ENCODE results near the gene STAC.

STAC gene

GRCh38 chr3:36525115-36525801 lies 145.0 kb downstream of the STAC start:
- TF ChIP-seq, protein P1, sequence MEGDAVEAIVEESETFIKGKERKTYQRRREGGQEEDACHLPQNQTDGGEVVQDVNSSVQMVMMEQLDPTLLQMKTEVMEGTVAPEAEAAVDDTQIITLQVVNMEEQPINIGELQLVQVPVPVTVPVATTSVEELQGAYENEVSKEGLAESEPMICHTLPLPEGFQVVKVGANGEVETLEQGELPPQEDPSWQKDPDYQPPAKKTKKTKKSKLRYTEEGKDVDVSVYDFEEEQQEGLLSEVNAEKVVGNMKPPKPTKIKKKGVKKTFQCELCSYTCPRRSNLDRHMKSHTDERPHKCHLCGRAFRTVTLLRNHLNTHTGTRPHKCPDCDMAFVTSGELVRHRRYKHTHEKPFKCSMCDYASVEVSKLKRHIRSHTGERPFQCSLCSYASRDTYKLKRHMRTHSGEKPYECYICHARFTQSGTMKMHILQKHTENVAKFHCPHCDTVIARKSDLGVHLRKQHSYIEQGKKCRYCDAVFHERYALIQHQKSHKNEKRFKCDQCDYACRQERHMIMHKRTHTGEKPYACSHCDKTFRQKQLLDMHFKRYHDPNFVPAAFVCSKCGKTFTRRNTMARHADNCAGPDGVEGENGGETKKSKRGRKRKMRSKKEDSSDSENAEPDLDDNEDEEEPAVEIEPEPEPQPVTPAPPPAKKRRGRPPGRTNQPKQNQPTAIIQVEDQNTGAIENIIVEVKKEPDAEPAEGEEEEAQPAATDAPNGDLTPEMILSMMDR (IDR thresholded peaks at IDR 0.05; ENCODE audit: low read depth, low read length, missing control alignments) = no peak
- DNase-seq (ENCODE audit: low read depth) = peak; percentile 58
- in situ Hi-C loops (cut with HindIII; ENCODE audit: low sequenced_read_pairs) = no loop called here
- H3K4me3 ChIP-seq (ENCODE audit: low read depth, low read length) = no peak overlapping the region

DNA sequence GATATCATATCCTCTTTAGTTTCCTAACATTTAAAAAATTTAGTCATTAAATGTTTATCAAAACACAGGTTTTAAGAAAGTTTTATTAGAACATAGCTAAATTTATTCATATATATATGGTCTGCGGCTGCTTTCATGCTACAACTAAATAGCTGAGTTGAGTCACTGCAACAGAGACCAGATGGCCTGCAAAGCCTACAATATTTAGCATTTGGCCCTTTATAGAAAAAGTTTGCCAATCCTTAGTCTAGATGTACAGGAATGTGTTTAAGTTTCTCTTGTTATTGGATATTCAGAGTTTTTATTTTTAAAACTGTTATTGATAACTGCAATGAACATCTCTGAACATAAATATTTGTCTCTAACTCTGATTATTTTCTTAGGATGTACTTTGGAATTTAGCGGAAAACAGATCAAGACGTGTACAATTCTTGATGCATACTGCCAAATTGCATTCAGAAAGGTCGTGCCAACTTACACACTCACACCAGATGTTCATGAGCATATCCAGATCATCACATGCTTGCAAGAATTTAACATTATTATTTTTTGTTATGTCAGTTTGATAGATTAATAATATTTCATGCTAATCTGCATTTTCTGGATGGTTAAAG lies 157.9 kb downstream of the STAC start:
- no peak for DNase-seq (ENCODE audit: low read depth)
- in situ Hi-C loops (cut with HindIII; ENCODE audit: low sequenced_read_pairs) = no loop called here
- TF ChIP-seq, protein P1 (IDR thresholded peaks at IDR 0.05; ENCODE audit: low read depth, low read length, missing control alignments) = no peak
- no peak overlapping the region for H3K4me3 ChIP-seq (ENCODE audit: low read depth, low read length)

DNA sequence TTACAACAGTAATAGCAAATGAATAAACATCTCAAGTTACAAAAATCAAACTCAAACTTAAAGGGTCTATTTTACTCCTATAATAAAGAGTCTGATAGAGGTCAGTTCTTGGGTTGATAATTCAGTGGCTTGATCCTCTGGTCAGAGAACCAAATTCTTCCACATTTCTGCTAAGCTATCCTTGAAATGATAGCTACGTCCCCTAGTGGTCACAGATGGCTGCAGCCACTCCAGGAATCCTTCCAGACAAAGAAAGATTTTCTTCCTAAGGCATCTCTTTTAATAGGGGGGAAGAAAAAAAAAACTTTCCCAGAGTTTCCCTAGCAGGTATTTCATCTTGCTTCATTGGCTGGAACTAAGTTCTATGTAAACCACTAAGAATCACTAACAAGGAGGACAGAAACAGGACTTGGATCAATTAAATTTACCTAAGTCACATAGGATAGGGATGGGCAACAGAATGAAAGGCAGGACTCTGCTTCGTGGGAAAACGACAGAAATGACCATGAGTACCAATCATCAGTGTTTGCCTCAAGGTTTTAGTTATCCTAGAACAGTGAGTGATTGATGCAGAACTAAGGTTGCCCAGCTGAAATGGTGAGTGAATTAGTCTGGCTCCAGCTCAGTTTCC lies 160.7 kb downstream of the STAC start:
- TF ChIP-seq, protein P1 (IDR thresholded peaks at IDR 0.05; ENCODE audit: low read depth, low read length, missing control alignments) = peak; percentile 93
- in situ Hi-C loops (cut with HindIII; ENCODE audit: low sequenced_read_pairs) = no loop called here
- no peak overlapping the region for H3K4me3 ChIP-seq (ENCODE audit: low read depth, low read length)
- peak; percentile 31 for DNase-seq (ENCODE audit: low read depth)

DNA sequence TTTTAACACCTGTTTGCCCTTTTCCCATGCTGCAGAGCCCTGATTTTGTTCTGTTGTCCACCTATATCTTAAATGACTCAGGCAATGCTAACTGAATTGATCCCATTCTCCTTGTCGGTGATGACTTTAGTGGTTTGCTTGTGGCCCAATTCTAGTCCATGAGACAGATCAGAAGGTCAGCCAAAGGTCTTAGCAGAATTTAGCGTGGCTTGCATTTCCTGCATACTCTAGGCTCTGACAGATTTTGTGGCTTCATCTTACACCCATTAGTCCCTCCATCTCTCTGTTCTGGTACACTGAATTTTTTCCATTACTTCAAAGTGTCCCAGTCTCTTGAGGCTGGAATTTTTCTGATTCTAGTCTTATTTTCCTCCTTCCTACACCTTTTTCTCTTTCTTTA lies 161.9 kb downstream of the STAC start:
- DNase-seq (ENCODE audit: low read depth) = peak; percentile 53
- in situ Hi-C loops (cut with HindIII; ENCODE audit: low sequenced_read_pairs) = no loop called here
- H3K4me3 ChIP-seq (ENCODE audit: low read depth, low read length) = no peak overlapping the region
- TF ChIP-seq, protein P1 (IDR thresholded peaks at IDR 0.05; ENCODE audit: low read depth, low read length, missing control alignments) = no peak

- H3K4me3 ChIP-seq (ENCODE audit: low read depth, low read length) = no peak overlapping the region
- in situ Hi-C loops (cut with HindIII; ENCODE audit: low sequenced_read_pairs) = no loop called here
- TF ChIP-seq, protein P1 (IDR thresholded peaks at IDR 0.05; ENCODE audit: low read depth, low read length, missing control alignments) = no peak
- peak; percentile 62 for DNase-seq (ENCODE audit: low read depth)
Observed at GRCh38 chr3:36543276-36543997, 163.1 kb downstream of the STAC start.

DNA sequence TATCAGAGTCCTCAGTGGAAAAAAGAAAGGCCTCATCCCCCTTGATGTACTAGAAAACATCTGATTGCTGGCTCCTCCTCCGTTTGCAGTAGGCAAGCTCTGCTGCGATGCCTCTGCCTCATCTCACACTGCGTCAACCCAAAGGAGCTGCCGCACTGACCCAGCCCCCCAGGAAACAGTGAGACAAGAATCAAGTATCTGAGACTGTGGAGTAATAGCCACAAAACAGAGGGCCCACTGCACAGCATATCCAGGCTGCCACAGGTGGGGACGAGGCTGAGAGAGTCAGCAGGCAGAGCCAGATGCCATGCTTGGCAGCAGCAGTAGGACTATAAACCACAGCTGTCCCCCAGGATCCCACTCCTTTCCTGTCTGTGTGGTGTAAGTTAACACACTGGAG lies 165.9 kb downstream of the STAC start:
- no peak overlapping the region for H3K4me3 ChIP-seq (ENCODE audit: low read depth, low read length)
- no peak for DNase-seq (ENCODE audit: low read depth)
- in situ Hi-C loops (cut with HindIII; ENCODE audit: low sequenced_read_pairs) = no loop called here
- TF ChIP-seq, protein P1 (IDR thresholded peaks at IDR 0.05; ENCODE audit: low read depth, low read length, missing control alignments) = no peak
